DMS114 treated with DMSO at 0.1 percent for 48 hours (cell line): Measurements from ENCODE around the gene SKI.
"Not testable (repeated sequence)": the region's sequence is repeated elsewhere in the genome, so short reads cannot be mapped to it uniquely, and the experiment has no call there.

ENCODE experiments used
- DNase-seq: peaks from one replicate; lab custom pipeline; 2025; ENCODE audit not compliant: unreplicated experiment; lab: John Stamatoyannopoulos, UW

The SKI gene

DNA sequence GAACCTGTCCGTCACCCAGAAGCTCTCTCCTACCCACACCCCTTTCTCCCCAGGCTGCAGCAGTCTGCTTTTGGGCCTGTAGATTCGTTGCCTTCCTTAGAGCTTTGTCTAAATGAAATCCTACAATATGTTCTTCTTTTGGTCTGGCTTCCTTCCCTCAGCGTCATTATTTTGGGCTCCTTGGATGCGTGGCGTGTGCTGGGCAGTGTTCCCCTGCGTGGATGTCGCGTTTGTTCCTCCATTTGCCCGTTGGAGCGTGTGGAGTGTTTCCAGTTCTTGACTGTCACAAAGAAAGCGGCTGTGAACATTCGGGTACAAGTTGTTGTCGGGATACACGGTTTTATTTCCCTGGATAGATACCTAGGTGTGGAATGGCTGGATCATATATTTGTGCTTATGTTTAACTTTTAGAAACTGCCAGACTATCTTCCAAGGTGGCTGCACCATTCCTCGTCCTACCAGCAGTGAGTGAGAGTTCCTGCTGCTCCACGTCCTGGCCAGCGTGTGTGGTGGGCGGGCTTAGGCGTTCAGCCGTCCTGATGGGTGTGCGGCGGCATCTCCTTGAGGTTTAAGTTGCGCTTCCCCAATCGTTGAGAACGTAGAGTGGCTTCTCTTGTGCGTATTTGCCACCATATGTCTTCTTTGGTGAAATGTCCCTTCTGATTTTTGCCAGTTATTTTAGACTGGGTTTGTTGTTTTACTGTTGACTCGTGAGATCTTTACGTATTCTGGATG, 31.7 kb downstream of the SKI start:
- no peak for DNase-seq

DNA sequence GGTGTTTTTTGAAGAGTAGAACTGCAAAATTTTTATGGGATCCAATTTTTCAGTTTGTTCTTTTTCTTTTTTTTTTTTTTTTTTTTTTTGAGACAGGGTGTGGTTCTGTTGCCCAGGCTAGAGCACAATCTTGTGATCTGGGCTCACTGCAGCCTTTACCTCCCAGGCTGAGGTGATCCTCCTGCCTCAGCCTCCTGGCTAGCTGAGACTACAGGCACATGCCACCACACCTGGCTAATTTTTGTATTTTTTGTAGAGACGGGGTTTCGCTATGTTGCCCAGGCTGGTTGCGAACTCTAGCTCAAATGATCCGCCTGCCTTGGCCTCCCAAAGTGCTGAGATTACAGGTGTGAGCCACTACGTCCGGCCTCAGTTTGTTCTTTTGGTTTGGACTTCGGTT, 32.4 kb downstream of the SKI start:
- not testable (repeated sequence) for DNase-seq

GRCh38 chr1:2260917-2261316, 32.8 kb downstream of the SKI start:
- DNase-seq: no peak

DNA sequence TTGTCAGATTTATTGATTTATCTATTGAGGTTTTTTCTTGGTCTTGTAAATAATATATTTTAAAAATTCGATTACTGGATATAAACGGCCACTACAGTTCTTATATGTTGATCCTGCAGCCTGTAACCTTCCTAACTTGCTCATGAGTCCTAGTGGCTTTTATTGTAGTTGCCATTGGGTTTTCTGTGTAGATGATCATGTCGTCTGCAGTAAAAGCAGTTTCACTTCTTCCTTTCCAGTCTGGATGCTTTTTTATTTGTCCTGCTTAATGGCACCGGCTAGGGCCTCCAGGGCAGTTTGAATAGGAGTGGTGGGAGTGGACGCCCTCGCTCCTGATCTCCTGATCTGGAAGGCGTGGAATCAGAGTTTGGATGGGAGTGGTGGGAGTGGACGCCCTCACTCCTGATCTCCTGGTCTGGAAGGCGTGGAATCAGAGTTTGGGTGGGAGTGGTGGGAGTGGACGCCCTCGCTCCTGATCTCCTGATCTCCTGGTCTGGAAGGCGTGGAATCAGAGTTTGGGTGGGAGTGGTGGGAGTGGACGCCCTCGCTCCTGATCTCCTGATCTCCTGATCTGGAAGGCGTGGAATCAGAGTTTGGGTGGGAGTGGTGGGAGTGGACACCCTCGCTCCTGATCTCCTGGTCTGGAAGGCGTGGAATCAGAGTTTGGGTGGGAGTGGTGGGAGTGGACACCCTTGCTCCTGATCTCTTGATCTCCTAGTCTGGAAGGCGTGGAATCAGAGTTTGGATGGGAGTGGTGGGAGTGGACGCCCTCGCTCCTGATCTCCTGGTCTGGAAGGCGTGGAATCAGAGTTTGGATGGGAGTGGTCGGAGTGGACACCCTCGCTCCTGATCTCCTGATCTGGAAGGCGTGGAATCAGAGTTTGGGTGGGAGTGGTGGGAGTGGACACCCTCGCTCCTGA, 33.6 kb downstream of the SKI start:
- DNase-seq: not testable (repeated sequence)

GRCh38 chr1:2266301-2266975, 38.3 kb downstream of the SKI start:
- no peak for DNase-seq

DNA sequence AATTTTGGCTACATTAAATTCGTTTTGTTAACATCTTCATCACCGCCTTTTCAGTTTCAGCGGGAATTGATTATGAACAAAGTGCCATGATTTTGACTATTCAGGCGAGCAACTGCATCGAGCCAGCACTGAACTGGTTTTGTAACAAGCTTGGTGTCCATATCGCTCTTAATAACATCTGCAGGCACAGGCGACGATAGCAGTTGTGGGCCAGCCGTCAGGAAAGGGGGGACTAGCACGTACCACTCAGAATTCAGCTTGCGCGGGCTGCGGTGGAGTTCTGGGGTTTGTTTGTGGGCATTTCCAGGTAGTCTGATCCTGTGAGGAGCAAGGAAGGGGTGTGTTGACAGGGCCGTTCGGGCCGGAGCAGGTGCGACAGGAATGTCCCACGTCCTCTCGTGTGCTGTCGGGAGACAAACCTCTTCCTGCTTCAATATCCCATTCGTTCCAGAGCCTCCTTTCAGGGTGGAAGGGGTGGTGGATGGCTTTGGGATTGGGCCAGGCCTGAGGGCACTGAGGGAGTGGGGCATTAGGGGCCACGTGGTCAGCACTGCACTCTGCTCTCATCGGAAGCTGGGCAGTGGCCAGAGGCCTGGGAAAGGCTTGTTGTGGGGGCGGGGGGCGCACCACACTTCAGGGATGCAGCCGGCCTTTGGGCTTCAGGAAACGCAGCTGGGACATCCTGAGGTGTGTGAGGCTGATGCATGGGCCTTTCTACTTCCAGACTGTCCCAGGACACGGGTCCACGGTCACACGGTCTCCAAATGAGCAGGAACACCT, 39.1 kb downstream of the SKI start:
- no peak for DNase-seq

DNA sequence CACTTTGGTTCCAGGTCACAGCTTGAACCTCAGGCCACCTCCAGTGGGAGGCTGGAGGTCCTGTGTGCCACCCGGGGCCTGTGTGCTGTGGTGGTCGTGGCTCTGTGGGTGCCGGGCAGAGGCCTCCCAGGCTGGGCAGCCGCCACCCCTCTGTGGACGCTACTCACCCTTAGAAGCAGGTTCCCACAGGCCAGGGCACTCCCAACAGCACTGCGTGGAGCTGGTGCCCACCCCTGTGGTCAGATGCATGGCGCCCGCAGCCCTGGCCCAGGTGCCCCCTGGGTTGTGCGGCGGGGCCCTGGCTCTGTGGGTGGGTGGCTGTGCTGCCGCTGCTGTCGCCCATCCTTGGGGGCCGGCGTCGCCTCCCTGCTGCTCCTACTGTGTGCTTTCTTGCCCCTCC, 39.7 kb downstream of the SKI start:
- no peak for DNase-seq

DNA sequence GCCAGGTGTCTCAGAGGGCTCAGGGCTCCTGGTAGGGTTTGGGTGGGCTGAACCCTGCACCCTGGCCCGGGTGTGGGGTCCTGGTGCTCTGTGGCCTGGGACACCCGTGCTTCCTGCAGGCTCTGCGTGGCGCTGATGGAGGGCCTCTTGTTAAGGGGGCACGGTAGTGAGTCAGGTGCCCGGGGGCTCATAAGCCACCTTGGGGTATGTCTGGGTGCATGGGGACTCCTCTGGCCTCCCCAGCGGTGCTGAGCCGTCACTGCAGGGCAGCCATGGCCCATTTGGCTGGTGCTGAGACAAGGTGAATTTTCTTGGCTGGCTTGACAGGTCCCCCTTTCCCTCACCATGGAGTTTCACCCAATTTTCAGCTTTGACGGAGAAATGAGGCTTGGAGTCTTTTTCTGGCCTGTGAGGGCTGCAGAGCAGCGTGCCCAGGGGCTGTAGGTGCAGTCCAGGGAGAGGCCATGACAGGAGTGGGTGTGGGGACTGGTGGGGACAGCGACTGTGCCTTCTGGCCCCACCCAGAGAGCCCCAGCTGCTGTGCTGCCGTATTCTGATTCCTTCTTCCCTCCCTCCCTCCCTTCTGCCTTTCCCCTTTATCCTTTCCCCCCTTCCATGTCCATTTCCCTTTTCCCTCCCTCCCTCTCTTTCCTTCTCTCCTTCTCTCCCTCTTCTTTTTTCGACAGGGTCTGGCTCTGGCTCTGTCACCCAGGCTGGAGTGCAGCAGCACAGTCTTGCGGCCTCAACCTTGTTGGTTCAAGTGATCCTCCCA, 40.4 kb downstream of the SKI start:
- DNase-seq: no peak

GRCh38 chr1:2269193-2269921, 41.2 kb downstream of the SKI start:
- DNase-seq: no peak

DNA sequence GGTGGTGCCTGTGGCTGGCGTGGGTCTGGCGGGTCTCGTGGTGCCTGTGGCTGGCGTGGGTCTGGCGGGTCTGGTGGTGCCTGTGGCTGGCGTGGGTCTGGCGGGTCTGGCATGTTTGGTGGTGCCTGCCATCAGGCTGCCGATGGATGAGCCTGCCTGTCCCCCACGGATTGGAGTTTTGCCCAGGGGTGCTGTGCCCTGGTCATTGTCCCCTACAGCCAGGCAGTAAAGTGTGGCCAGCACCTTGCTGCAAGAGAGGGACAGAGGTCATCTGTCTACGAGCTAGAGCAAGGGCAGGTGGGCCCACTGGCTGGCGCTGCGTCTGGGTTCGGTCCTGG, 41.8 kb downstream of the SKI start:
- DNase-seq: no peak

GRCh38 chr1:2270260-2271100, 42.4 kb downstream of the SKI start:
- no peak for DNase-seq

GRCh38 chr1:2271211-2271721, 43.1 kb downstream of the SKI start:
- DNase-seq: no peak

- no peak for DNase-seq
Observed at GRCh38 chr1:2271841-2272655, 43.9 kb downstream of the SKI start.

DNA sequence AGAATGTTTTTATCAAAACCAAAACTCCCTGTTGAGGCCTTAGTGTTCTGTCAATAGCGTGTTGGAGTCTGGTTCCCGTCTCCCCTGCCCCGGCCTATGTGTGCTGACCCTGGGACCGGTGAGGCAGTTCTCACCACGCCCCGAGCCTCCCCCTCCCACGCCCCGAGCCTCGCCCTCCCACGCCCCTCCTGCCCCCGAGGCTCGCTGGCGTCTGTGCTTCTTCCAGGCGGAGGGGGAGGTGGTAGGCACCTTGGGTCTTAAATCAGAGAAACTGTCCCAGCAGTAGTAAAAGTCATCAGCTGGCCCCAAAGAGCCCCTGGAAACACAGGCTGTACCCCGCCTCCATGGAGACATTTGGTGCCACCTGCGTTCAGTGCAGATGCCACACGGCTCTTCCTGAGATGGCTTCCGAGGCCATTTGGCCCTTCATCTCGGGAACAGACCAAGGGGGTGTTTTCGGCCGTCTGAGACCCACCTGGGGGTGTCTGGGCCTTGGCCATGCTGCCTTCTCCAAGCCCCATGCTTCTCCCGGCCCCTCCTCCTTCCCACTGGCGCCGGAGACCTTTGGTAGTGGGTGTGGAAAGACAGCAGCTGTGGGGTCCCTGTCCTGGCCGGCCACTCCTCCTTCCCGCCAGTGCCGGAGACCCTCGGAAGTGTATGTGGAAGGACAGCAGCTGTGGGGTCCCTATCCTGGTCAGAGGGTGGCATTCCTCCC, 44.7 kb downstream of the SKI start:
- DNase-seq: no peak

DNA sequence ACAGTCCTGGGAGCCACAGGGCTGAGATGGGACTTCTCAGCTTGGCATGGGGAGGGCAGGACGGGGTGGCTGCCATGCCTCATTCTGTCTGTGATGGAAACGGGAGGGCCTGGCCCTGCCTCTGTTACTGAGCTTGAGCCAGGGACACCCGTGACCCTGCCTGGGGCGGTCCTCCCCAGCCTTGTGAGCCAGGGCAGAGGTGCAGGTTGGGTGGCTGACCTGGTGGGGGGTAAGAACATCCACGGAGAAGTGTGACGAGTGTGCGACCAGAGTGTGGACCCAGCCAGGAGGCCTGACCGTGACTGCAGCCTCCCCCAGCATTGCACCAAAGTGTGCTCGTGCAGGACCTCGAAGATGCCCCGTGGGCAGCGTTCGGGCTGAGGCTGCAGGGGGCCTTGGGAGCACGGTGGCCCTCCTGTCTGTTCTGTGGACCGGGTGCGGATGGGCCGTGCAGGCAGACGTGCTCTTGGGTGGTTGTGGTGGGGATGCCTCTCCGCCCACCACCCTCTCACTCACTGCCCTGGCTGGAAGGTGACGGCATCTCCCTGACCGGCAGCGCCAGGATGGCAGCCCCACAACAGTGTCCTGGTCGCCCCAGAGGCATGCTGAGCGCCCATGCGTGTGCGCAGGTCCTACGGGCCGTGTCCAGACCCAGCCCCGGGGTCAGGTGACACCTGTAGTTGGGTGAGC, 45.4 kb downstream of the SKI start:
- DNase-seq: no peak

GRCh38 chr1:2274231-2274928, 46.3 kb downstream of the SKI start:
- DNase-seq: no peak
